Neural progenitor cell (in vitro differentiated cells): ENCODE data around the gene BABAM1.

Experiments
- EZH2 ChIP-seq: fragments of 200-600 bp; sonication (generic); IDR thresholded peaks from 2 replicates; pipeline ENCODE4 v1.6.1; 2017; ENCODE audit warnings: antibody characterized with exemption, mild to moderate bottlenecking, moderate library complexity
- TF ChIP-seq, protein P1 (sequence below): fragments of 200-600 bp; sonication (generic); IDR thresholded peaks from 2 replicates; pipeline ENCODE4 v1.5.1; 2017; ENCODE audit warnings: antibody characterized with exemption, mild to moderate bottlenecking

- TF ChIP-seq, protein P1, sequence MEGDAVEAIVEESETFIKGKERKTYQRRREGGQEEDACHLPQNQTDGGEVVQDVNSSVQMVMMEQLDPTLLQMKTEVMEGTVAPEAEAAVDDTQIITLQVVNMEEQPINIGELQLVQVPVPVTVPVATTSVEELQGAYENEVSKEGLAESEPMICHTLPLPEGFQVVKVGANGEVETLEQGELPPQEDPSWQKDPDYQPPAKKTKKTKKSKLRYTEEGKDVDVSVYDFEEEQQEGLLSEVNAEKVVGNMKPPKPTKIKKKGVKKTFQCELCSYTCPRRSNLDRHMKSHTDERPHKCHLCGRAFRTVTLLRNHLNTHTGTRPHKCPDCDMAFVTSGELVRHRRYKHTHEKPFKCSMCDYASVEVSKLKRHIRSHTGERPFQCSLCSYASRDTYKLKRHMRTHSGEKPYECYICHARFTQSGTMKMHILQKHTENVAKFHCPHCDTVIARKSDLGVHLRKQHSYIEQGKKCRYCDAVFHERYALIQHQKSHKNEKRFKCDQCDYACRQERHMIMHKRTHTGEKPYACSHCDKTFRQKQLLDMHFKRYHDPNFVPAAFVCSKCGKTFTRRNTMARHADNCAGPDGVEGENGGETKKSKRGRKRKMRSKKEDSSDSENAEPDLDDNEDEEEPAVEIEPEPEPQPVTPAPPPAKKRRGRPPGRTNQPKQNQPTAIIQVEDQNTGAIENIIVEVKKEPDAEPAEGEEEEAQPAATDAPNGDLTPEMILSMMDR: no peak
- TF ChIP-seq EZH2: no peak
These were observed 24.6 kb upstream of the BABAM1 start for GRCh38 chr19:17242431-17243208.
